WTC11 (cell line): ENCODE data around the gene PIRT.

ENCODE experiments used
- ATF1 ChIP-seq: sonication (generic); formaldehyde crosslinking; IDR thresholded peaks from 2 replicates; pipeline ENCODE4 v1.8.1; 2023; ENCODE audit warnings: mild to moderate bottlenecking, moderate library complexity, missing genetic modification reagents
- FOXJ3 ChIP-seq: sonication (generic); formaldehyde crosslinking; IDR thresholded peaks from 2 replicates; pipeline ENCODE4 v1.9.0; 2021; ENCODE audit warnings: missing genetic modification reagents, mild to moderate bottlenecking, borderline replicate concordance
- MYBL2 ChIP-seq: sonication (generic); formaldehyde crosslinking; IDR thresholded peaks from 2 replicates; pipeline ENCODE4 v1.8.1; 2023; ENCODE audit warnings: mild to moderate bottlenecking, moderate library complexity, missing genetic modification reagents
- NR3C1 ChIP-seq: sonication (generic); formaldehyde crosslinking; conservative IDR thresholded peaks from 2 replicates; pipeline ENCODE4 v1.8.1; 2023; ENCODE audit warnings: low read depth, mild to moderate bottlenecking, missing genetic modification reagents
- RELA ChIP-seq: sonication (generic); formaldehyde crosslinking; IDR thresholded peaks from 2 replicates; pipeline ENCODE4 v1.8.1; 2022; ENCODE audit warnings: missing genetic modification reagents, mild to moderate bottlenecking, borderline replicate concordance
- SMAD4 ChIP-seq: sonication (generic); formaldehyde crosslinking; IDR thresholded peaks from 2 replicates; pipeline ENCODE4 v1.8.0; 2022; ENCODE audit warnings: mild to moderate bottlenecking, missing genetic modification reagents
- TEAD1 ChIP-seq: sonication (generic); formaldehyde crosslinking; IDR thresholded peaks from 2 replicates; pipeline ENCODE4 v1.8.0; 2022; ENCODE audit warnings: mild to moderate bottlenecking, missing genetic modification reagents
- ZNF138 ChIP-seq: sonication (generic); formaldehyde crosslinking; conservative IDR thresholded peaks from 2 replicates; pipeline ENCODE4 v1.8.1; 2022; ENCODE audit warnings: mild to moderate bottlenecking, moderate library complexity, missing genetic modification reagents
- ZNF232 ChIP-seq: sonication (generic); formaldehyde crosslinking; IDR thresholded peaks from 2 replicates; pipeline ENCODE4 v1.8.0; 2022; ENCODE audit warnings: mild to moderate bottlenecking, missing genetic modification reagents
- ZNF512 ChIP-seq: sonication (generic); formaldehyde crosslinking; IDR thresholded peaks from 2 replicates; pipeline ENCODE4 v1.8.1; 2022; ENCODE audit warnings: missing genetic modification reagents, borderline replicate concordance
- TF ChIP-seq, protein P1 (sequence below): sonication (generic); formaldehyde crosslinking; IDR thresholded peaks from 2 replicates; pipeline ENCODE4 v1.8.1; 2023; ENCODE audit warnings: mild to moderate bottlenecking, missing genetic modification reagents
- TF ChIP-seq, protein P2 (sequence below): fragments of 200-600 bp; IDR thresholded peaks from 2 replicates; pipeline ENCODE4 v1.8.0; 2022; ENCODE audit warnings: antibody characterized with exemption
- TF ChIP-seq, protein P3 (sequence below): sonication (generic); formaldehyde crosslinking; IDR thresholded peaks from 2 replicates; pipeline ENCODE4 v1.8.1; 2022; ENCODE audit warnings: mild to moderate bottlenecking, missing genetic modification reagents, moderate library complexity, borderline replicate concordance

DNA sequence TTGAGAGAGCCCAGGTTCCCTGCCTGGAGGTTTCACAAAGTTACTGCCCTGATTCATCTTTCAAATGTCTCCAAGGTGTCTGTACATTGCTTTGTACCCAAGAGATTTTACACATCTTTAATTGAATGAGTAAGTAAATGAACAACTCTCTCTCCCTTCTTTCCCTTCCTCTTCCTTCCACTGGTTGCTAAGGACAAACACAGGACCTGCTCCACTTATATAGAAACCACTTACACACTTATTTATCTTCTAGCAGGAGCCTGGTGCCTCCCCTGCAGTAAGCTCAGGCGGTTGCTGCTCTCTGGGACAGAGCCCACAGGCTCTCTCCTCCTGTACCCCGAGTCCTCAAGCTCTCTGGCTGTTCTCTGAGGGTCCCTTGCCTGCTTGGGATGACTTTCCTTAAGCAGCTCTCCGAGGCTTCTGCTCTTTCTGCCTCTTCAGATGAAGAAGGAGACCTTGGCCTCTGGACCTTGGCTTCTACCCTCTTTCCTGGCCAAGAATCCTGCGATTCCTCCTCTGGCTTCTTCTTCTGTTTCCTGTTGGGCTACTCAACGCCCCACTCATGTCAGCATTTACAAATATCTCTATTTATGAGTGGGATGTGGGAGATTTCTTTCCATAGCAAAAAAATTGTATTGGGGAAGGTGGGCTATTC is 9.9 kb downstream of the PIRT start:
- TF ChIP-seq MYBL2 (no peak), ZNF138 (CRISPR knock-in tag) (no peak), NR3C1 (CRISPR knock-in tag) (no peak), RELA (no peak), SMAD4 (no peak), ZNF512 (no peak), ZNF232 (CRISPR knock-in tag) (no peak), FOXJ3 (no peak), TEAD1 (CRISPR knock-in tag) (no peak), ATF1 (CRISPR knock-in tag) (no peak)
- TF ChIP-seq, protein P1, sequence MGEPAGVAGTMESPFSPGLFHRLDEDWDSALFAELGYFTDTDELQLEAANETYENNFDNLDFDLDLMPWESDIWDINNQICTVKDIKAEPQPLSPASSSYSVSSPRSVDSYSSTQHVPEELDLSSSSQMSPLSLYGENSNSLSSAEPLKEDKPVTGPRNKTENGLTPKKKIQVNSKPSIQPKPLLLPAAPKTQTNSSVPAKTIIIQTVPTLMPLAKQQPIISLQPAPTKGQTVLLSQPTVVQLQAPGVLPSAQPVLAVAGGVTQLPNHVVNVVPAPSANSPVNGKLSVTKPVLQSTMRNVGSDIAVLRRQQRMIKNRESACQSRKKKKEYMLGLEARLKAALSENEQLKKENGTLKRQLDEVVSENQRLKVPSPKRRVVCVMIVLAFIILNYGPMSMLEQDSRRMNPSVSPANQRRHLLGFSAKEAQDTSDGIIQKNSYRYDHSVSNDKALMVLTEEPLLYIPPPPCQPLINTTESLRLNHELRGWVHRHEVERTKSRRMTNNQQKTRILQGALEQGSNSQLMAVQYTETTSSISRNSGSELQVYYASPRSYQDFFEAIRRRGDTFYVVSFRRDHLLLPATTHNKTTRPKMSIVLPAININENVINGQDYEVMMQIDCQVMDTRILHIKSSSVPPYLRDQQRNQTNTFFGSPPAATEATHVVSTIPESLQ, result no peak
- TF ChIP-seq, protein P2, sequence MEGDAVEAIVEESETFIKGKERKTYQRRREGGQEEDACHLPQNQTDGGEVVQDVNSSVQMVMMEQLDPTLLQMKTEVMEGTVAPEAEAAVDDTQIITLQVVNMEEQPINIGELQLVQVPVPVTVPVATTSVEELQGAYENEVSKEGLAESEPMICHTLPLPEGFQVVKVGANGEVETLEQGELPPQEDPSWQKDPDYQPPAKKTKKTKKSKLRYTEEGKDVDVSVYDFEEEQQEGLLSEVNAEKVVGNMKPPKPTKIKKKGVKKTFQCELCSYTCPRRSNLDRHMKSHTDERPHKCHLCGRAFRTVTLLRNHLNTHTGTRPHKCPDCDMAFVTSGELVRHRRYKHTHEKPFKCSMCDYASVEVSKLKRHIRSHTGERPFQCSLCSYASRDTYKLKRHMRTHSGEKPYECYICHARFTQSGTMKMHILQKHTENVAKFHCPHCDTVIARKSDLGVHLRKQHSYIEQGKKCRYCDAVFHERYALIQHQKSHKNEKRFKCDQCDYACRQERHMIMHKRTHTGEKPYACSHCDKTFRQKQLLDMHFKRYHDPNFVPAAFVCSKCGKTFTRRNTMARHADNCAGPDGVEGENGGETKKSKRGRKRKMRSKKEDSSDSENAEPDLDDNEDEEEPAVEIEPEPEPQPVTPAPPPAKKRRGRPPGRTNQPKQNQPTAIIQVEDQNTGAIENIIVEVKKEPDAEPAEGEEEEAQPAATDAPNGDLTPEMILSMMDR, result no peak
- TF ChIP-seq, protein P3, sequence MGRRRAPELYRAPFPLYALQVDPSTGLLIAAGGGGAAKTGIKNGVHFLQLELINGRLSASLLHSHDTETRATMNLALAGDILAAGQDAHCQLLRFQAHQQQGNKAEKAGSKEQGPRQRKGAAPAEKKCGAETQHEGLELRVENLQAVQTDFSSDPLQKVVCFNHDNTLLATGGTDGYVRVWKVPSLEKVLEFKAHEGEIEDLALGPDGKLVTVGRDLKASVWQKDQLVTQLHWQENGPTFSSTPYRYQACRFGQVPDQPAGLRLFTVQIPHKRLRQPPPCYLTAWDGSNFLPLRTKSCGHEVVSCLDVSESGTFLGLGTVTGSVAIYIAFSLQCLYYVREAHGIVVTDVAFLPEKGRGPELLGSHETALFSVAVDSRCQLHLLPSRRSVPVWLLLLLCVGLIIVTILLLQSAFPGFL (CRISPR knock-in tag), result no peak
